Liver (tissue), 9 donors: Measurements from ENCODE around the gene CEP128. TPM values are rescaled to one million over a fixed set of nuclear protein-coding genes. Genes with fewer than 3 reads are reported as not detected.

Source experiments
- DNase-seq: peaks from one replicate; pipeline ENCODE4 v3.0.0-alpha.2; 2017; ENCODE audit warnings: low spot score
- H3K27ac ChIP-seq, 2 donors: one replicate each; pipeline ENCODE4 v1.7.0; 2013; ENCODE audit warnings: inconsistent platforms in 2 of 2, low read length in 2 of 2, control low read depth in 1 of 2, low read depth in 1 of 2, mild to moderate bottlenecking in 1 of 2
- H3K27me3 ChIP-seq, 4 donors: one replicate each; pipeline versions ENCODE4 v1.6.1 to v1.7.0; 2013; ENCODE audit warnings: low read length in 3 of 4, inconsistent platforms in 1 of 4, mild to moderate bottlenecking in 1 of 4, moderate library complexity in 1 of 4; ENCODE audit not compliant: control insufficient read depth in 4 of 4, insufficient read depth in 4 of 4
- H3K36me3 ChIP-seq, 4 donors: one replicate each; pipeline versions ENCODE4 v1.6.1 to v1.7.0; 2013; ENCODE audit warnings: low read length in 3 of 4, mild to moderate bottlenecking in 3 of 4, low read depth in 1 of 4, moderate library complexity in 1 of 4; ENCODE audit not compliant: control insufficient read depth in 4 of 4, insufficient read depth in 3 of 4
- H3K4me1 ChIP-seq, 4 donors: one replicate each; pipeline versions ENCODE4 v1.6.1 to v1.7.0; 2013; ENCODE audit warnings: low read length in 3 of 4, mild to moderate bottlenecking in 3 of 4, moderate library complexity in 1 of 4; ENCODE audit not compliant: control insufficient read depth in 4 of 4, insufficient read depth in 4 of 4
- H3K4me3 ChIP-seq, 3 donors: one replicate each; pipeline versions ENCODE4 v1.6.1 to v1.7.0; 2013; ENCODE audit warnings: low read length in 3 of 3, control low read depth in 1 of 3, low read depth in 1 of 3, mild to moderate bottlenecking in 1 of 3
- H3K9ac ChIP-seq, 2 donors: one replicate each; pipeline ENCODE4 v1.7.0; 2013; ENCODE audit warnings: low read length in 2 of 2, mild to moderate bottlenecking in 2 of 2, moderate library complexity in 2 of 2, control low read depth in 1 of 2, low read depth in 1 of 2
- H3K9me3 ChIP-seq, 4 donors: one replicate each; pipeline versions ENCODE4 v1.6.1 to v1.7.0; 2013; ENCODE audit warnings: low read length in 3 of 4; ENCODE audit not compliant: control insufficient read depth in 4 of 4
- EGR1 ChIP-seq, 2 donors: IDR thresholded peaks; 2 replicates each; pipeline ENCODE4 v1.6.1; 2016 to 2018; ENCODE audit warnings: antibody characterized with exemption in 2 of 2, low read depth in 2 of 2
- FOXA1 ChIP-seq: IDR thresholded peaks from 2 replicates; pipeline ENCODE4 v1.6.1; 2016; ENCODE audit warnings: antibody characterized with exemption
- FOXA2 ChIP-seq: IDR thresholded peaks from 2 replicates; pipeline ENCODE4 v1.6.1; 2016; ENCODE audit warnings: antibody characterized with exemption
- GABPA ChIP-seq, 2 donors: IDR thresholded peaks in 1 of 2; conservative IDR thresholded peaks in 1 of 2; 2 replicates each; pipeline ENCODE4 v1.6.1; 2016; ENCODE audit warnings: antibody characterized with exemption in 2 of 2, mild to moderate bottlenecking in 1 of 2, moderate library complexity in 1 of 2
- HNF4A ChIP-seq, 2 donors: conservative IDR thresholded peaks; 2 replicates each; pipeline ENCODE4 v1.6.1; 2016; ENCODE audit warnings: antibody characterized with exemption in 2 of 2, mild to moderate bottlenecking in 2 of 2
- HNF4G ChIP-seq: IDR thresholded peaks from 2 replicates; pipeline ENCODE4 v1.6.1; 2016; ENCODE audit warnings: antibody characterized with exemption
- JUND ChIP-seq, 2 donors: IDR thresholded peaks; 2 replicates each; pipeline ENCODE4 v1.6.1; 2016; ENCODE audit warnings: antibody characterized with exemption in 2 of 2
- MAX ChIP-seq: IDR thresholded peaks from 2 replicates; pipeline ENCODE4 v1.6.1; 2016; ENCODE audit warnings: antibody characterized with exemption
- NR2F2 ChIP-seq: IDR thresholded peaks from 2 replicates; pipeline ENCODE4 v1.6.1; 2016; ENCODE audit warnings: antibody characterized with exemption
- RAD21 ChIP-seq, 2 donors: IDR thresholded peaks; 2 replicates each; pipeline ENCODE4 v1.6.1; 2016; ENCODE audit warnings: antibody characterized with exemption in 2 of 2, mild to moderate bottlenecking in 2 of 2
- RXRA ChIP-seq, 2 donors: IDR thresholded peaks; 2 replicates each; pipeline ENCODE4 v1.6.1; 2017 to 2018; ENCODE audit warnings: antibody characterized with exemption in 2 of 2, mild to moderate bottlenecking in 1 of 2
- WGBS: extraction: QIAGEN DNeasy Blood & Tissue Kit; methylation state at CpG from one replicate; pipeline ENCODE4 v1.1.7; 2013; 5-methylcytosine and 5-hydroxymethylcytosine counted together
- polyA plus RNA-seq, 2 donors: library from polyadenylated mRNA; stranded (reverse) in 1 of 2; unstranded in 1 of 2; fragments of 200-250 nt in 1 of 2; fragments of >200 nt in 1 of 2; fragmentation: Nextera tagmentation in 1 of 2; extraction: Ambion mirVana in 1 of 2; gene quantifications; one replicate each; pipeline versions ENCODE4 v1.2.1 to v1.2.3, GENCODE V29; 2013 to 2015
- total RNA-seq, 2 donors: library from RNA; depleted of rRNA; stranded (reverse); fragments of >200 nt; gene quantifications; one replicate each; pipeline ENCODE4 v1.2.3, GENCODE V29; 2014
- TF ChIP-seq, protein P1 (sequence below): fragments of 150-350 bp; IDR thresholded peaks from 2 replicates; pipeline ENCODE4 v1.5.1; 2017; ENCODE audit warnings: improper control_type of control experiment, low read depth, low read length; ENCODE audit not compliant: missing input control
- TF ChIP-seq, protein P2 (sequence below): IDR thresholded peaks from 2 replicates; pipeline ENCODE4 v1.6.1; 2016; ENCODE audit warnings: antibody characterized with exemption
- TF ChIP-seq, protein P3 (sequence below): IDR thresholded peaks from 2 replicates; pipeline ENCODE4 v1.6.1; 2016; ENCODE audit warnings: antibody characterized with exemption, mild to moderate bottlenecking
- donor health status: healthy.
- donor health status: healthy.
- donor health status: healthy.
- donor health status: healthy.
- donor health status: healthy.

Gene CEP128
- total and polyA plus RNA-seq, 4 donors = 0.27 to 3.8 (median 1.4) TPM

DNA sequence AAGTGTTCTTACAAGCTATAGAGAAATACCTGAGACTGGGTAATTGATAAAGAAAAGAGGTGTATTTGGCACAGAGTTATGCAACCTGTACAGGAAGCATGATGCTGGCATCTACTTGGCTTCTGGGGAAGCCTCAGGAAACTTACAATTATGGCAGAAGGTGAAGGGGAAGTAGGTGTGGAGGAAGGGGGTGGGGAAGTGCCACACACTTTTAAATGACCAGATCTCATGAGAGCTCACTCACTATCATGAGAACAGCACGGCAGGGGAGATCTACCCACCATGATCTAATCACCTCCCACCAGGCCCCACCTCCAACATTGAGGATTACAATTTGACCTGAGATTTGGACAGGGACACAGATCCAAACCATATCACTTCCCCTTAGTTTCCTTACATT, 46.7 kb upstream of the CEP128 start (continued):
- TF ChIP-seq FOXA2 (no peak), FOXA1 (no peak), GABPA (IDR thresholded peaks at IDR 0.05 in 1 of 2, conservative IDR thresholded peaks at IDR 0.05 in 1 of 2) (no peak), HNF4G (no peak), EGR1 (IDR thresholded peaks at IDR 0.05; ENCODE audit: low read depth in 2 of 2) (no peak)

GRCh38 chr14:80987235-80988032, 45.9 kb upstream of the CEP128 start:
- no peaks in the 10 kb centered on the region for H3K9me3 ChIP-seq
- H3K9ac ChIP-seq = no peak overlapping the region
- WGBS = 41% methylated on average over 6 of the region's 6 CpGs
- H3K27me3 ChIP-seq = no peaks in the 10 kb centered on the region
- peaks cover 1 to 10% (median 8%) of the 10 kb centered on the region in 4 donors for H3K4me1 ChIP-seq
- no peak for TF ChIP-seq JUND (IDR thresholded peaks at IDR 0.05)
- TF ChIP-seq NR2F2 = no peak
- TF ChIP-seq RXRA (IDR thresholded peaks at IDR 0.05) = peak in 1 of 2 donors; percentile 7
- TF ChIP-seq MAX = no peak
- TF ChIP-seq, protein P1, sequence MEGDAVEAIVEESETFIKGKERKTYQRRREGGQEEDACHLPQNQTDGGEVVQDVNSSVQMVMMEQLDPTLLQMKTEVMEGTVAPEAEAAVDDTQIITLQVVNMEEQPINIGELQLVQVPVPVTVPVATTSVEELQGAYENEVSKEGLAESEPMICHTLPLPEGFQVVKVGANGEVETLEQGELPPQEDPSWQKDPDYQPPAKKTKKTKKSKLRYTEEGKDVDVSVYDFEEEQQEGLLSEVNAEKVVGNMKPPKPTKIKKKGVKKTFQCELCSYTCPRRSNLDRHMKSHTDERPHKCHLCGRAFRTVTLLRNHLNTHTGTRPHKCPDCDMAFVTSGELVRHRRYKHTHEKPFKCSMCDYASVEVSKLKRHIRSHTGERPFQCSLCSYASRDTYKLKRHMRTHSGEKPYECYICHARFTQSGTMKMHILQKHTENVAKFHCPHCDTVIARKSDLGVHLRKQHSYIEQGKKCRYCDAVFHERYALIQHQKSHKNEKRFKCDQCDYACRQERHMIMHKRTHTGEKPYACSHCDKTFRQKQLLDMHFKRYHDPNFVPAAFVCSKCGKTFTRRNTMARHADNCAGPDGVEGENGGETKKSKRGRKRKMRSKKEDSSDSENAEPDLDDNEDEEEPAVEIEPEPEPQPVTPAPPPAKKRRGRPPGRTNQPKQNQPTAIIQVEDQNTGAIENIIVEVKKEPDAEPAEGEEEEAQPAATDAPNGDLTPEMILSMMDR = peak; percentile 92
- TF ChIP-seq GABPA (IDR thresholded peaks at IDR 0.05 in 1 of 2, conservative IDR thresholded peaks at IDR 0.05 in 1 of 2) = no peak
- TF ChIP-seq, protein P2, sequence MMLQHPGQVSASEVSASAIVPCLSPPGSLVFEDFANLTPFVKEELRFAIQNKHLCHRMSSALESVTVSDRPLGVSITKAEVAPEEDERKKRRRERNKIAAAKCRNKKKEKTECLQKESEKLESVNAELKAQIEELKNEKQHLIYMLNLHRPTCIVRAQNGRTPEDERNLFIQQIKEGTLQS = no peak
- TF ChIP-seq, protein P3, sequence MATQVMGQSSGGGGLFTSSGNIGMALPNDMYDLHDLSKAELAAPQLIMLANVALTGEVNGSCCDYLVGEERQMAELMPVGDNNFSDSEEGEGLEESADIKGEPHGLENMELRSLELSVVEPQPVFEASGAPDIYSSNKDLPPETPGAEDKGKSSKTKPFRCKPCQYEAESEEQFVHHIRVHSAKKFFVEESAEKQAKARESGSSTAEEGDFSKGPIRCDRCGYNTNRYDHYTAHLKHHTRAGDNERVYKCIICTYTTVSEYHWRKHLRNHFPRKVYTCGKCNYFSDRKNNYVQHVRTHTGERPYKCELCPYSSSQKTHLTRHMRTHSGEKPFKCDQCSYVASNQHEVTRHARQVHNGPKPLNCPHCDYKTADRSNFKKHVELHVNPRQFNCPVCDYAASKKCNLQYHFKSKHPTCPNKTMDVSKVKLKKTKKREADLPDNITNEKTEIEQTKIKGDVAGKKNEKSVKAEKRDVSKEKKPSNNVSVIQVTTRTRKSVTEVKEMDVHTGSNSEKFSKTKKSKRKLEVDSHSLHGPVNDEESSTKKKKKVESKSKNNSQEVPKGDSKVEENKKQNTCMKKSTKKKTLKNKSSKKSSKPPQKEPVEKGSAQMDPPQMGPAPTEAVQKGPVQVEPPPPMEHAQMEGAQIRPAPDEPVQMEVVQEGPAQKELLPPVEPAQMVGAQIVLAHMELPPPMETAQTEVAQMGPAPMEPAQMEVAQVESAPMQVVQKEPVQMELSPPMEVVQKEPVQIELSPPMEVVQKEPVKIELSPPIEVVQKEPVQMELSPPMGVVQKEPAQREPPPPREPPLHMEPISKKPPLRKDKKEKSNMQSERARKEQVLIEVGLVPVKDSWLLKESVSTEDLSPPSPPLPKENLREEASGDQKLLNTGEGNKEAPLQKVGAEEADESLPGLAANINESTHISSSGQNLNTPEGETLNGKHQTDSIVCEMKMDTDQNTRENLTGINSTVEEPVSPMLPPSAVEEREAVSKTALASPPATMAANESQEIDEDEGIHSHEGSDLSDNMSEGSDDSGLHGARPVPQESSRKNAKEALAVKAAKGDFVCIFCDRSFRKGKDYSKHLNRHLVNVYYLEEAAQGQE = no peak
- no peak for TF ChIP-seq HNF4G
- peak; percentile 89 to 91 for TF ChIP-seq RAD21 (IDR thresholded peaks at IDR 0.05)
- TF ChIP-seq HNF4A (conservative IDR thresholded peaks at IDR 0.05) = no peak
- no peak overlapping the region for H3K27ac ChIP-seq
- H3K36me3 ChIP-seq = no peaks in the 10 kb centered on the region
- DNase-seq = peak; percentile 56
- H3K4me3 ChIP-seq = no peak overlapping the region

- no peak overlapping the region for H3K9ac ChIP-seq
- 88% methylated on average over 2 of the region's 2 CpGs for WGBS
- H3K9me3 ChIP-seq = no peaks in the 10 kb centered on the region
- H3K27me3 ChIP-seq = no peaks in the 10 kb centered on the region
- no peak overlapping the region for H3K4me3 ChIP-seq
- H3K4me1 ChIP-seq = no peaks in the 10 kb centered on the region
- no peak for TF ChIP-seq FOXA2
- TF ChIP-seq RXRA (IDR thresholded peaks at IDR 0.05) = no peak
- no peak for TF ChIP-seq JUND (IDR thresholded peaks at IDR 0.05)
- TF ChIP-seq MAX = no peak
- TF ChIP-seq GABPA (IDR thresholded peaks at IDR 0.05 in 1 of 2, conservative IDR thresholded peaks at IDR 0.05 in 1 of 2) = no peak
- TF ChIP-seq, protein P1 = no peak
- TF ChIP-seq, protein P2 = no peak
- no peak for DNase-seq
- no peak overlapping the region for H3K27ac ChIP-seq
- H3K36me3 ChIP-seq = no peaks in the 10 kb centered on the region
Measured at GRCh38 chr14:80982711-80983110, 41.2 kb upstream of the CEP128 start.
